ENCODE results near the gene SLC27A5. TPM values are rescaled to one million over a fixed set of nuclear protein-coding genes. Genes with fewer than 3 reads are reported as not detected.

SLC27A5 gene
- polyA plus RNA-seq, 2 of the 4 experiments (the other 2 are of a cell fraction) = 30.2 to 37.8 TPM

DNA sequence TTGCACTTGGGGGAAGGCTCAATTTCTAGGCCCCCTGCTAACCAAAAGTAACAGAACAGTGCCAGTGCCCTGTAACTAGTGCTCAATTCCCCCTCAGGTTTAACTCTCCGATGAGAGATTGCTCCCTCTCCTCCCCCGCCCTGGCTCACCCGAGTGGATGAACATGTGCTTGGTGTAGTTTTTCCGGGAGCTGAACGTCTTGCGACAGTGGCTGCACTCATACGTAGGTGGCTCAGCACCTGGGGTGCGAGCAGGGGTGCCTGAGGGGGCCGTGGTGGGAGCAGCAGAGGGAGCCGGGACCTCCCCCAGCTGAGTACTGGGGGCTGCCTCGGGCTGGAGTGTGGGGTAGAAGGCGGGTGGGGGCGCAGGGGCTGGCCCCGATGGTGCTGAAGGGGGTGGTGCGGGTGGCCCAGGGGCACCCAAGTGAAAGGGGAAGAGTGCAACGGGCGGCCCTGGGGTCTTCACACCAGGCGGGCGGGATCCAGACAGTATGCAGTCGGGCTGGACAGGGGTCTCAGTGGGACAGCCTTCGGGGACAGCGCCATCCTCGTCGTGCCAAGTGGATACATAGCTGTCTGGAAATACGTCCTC is 4.5 kb upstream of the SLC27A5 start:
- no peak for FAIRE-seq
- 92% methylated on average over 22 of the region's 25 CpGs for WGBS (ENCODE audit: missing lambda C conversion rate)
- CTCF ChIA-PET = interaction anchor here (0.8 to 8.6 kb wide), 7 partner anchors 8 to 65 kb away, joined by 3 to 222 read pairs (median 6); partner anchors contain the start of genes CHMP2A and TRIM28

DNA sequence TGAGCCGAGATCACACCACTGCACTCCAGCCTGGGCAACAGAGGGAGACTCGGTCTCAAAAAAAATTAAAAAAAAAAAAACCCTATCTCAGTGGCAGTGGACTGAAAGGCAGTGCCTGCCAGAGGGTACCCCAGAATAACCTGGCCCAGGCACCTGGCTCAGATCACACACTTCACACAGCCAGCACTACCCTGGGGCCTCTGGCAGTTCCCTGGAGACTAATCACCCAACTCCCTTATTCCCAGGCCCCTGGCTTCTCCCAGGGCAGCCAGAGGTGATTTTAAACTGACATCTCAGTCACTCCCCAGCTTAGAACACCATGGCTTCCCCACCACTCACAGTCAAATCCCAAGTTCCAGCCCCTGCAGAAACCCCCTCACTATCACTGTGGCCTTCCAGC is 3.5 kb upstream of the SLC27A5 start:
- ChIA-PET POLR2A (no interaction called here), CTCF (interaction anchor here (0.6 to 2.3 kb wide), 5 partner anchors 9 to 134 kb away, joined by 3 to 8 read pairs (median 3); no protein-coding TSS in a partner anchor)
- FAIRE-seq = no peak
- WGBS (ENCODE audit: missing lambda C conversion rate) = 95% methylated on average over 2 of the region's 2 CpGs
- peaks cover 15% of the 10 kb centered on the region for H3K4me1 ChIP-seq
- H3K4me3 ChIP-seq = no peak overlapping the region
- DNase-seq (ENCODE audit: low read depth in 1 of 2, low spot score in 1 of 2) = no peak
- H3K4me2 ChIP-seq = no peak overlapping the region
- TF ChIP-seq EHMT2 (IDR thresholded peaks at IDR 0.05; ENCODE audit: low read depth) (no peak), RFX5 (IDR thresholded peaks at IDR 0.05) (no peak), HOXA7 (CRISPR knock-in tag; IDR thresholded peaks at IDR 0.05) (no peak), JUNB (IDR thresholded peaks at IDR 0.05) (no peak), CBX8 (IDR thresholded peaks at IDR 0.05) (no peak), TP53 (CRISPR knock-in tag; IDR thresholded peaks at IDR 0.05) (no peak)
- TF ChIP-seq, protein P1, sequence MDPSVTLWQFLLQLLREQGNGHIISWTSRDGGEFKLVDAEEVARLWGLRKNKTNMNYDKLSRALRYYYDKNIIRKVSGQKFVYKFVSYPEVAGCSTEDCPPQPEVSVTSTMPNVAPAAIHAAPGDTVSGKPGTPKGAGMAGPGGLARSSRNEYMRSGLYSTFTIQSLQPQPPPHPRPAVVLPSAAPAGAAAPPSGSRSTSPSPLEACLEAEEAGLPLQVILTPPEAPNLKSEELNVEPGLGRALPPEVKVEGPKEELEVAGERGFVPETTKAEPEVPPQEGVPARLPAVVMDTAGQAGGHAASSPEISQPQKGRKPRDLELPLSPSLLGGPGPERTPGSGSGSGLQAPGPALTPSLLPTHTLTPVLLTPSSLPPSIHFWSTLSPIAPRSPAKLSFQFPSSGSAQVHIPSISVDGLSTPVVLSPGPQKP (IDR thresholded peaks at IDR 0.05; ENCODE audit: low read depth, low read length) = no peak
- no peak for ATAC-seq
- H3K9me3 ChIP-seq = no peaks in the 10 kb centered on the region
- no peak overlapping the region for H3K27ac ChIP-seq

More for the DNA sequence above, 4.5 kb upstream of the SLC27A5 start:
- ATAC-seq (no peak), DNase-seq (ENCODE audit: low read depth in 1 of 2, low spot score in 1 of 2) (no peak)
- H3K9me3 ChIP-seq = no peaks in the 10 kb centered on the region
- H3K4me3 ChIP-seq = no peak overlapping the region
- H3K4me2 ChIP-seq = no peak overlapping the region
- TF ChIP-seq NFE2L2 (conservative IDR thresholded peaks at IDR 0.05; ENCODE audit: low read length) (no peak), CBX8 (IDR thresholded peaks at IDR 0.05) (no peak), TFCP2L1 (CRISPR knock-in tag; IDR thresholded peaks at IDR 0.05) (no peak), HOXB5 (CRISPR knock-in tag; IDR thresholded peaks at IDR 0.05) (no peak), PHF8 (IDR thresholded peaks at IDR 0.05; ENCODE audit: borderline replicate concordance, low read depth) (no peak), KDM1A (IDR thresholded peaks at IDR 0.05; ENCODE audit: low read depth) (no peak), RFX5 (IDR thresholded peaks at IDR 0.05) (no peak), ZNF302 (CRISPR knock-in tag; IDR thresholded peaks at IDR 0.05) (no peak), KDM5A (IDR thresholded peaks at IDR 0.05) (no peak), POLR2A (IDR thresholded peaks at IDR 0.05; ENCODE audit: low read length) (no peak), RCOR1 (IDR thresholded peaks at IDR 0.05; ENCODE audit: low read depth, low read length) (no peak), CHD4 (IDR thresholded peaks at IDR 0.05; ENCODE audit: borderline replicate concordance) (no peak)
- TF ChIP-seq, protein P2, sequence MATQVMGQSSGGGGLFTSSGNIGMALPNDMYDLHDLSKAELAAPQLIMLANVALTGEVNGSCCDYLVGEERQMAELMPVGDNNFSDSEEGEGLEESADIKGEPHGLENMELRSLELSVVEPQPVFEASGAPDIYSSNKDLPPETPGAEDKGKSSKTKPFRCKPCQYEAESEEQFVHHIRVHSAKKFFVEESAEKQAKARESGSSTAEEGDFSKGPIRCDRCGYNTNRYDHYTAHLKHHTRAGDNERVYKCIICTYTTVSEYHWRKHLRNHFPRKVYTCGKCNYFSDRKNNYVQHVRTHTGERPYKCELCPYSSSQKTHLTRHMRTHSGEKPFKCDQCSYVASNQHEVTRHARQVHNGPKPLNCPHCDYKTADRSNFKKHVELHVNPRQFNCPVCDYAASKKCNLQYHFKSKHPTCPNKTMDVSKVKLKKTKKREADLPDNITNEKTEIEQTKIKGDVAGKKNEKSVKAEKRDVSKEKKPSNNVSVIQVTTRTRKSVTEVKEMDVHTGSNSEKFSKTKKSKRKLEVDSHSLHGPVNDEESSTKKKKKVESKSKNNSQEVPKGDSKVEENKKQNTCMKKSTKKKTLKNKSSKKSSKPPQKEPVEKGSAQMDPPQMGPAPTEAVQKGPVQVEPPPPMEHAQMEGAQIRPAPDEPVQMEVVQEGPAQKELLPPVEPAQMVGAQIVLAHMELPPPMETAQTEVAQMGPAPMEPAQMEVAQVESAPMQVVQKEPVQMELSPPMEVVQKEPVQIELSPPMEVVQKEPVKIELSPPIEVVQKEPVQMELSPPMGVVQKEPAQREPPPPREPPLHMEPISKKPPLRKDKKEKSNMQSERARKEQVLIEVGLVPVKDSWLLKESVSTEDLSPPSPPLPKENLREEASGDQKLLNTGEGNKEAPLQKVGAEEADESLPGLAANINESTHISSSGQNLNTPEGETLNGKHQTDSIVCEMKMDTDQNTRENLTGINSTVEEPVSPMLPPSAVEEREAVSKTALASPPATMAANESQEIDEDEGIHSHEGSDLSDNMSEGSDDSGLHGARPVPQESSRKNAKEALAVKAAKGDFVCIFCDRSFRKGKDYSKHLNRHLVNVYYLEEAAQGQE (IDR thresholded peaks at IDR 0.05) = no peak
- TF ChIP-seq, protein P3, sequence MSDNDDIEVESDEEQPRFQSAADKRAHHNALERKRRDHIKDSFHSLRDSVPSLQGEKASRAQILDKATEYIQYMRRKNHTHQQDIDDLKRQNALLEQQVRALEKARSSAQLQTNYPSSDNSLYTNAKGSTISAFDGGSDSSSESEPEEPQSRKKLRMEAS (IDR thresholded peaks at IDR 0.05) = no peak
- TF ChIP-seq, protein P4, sequence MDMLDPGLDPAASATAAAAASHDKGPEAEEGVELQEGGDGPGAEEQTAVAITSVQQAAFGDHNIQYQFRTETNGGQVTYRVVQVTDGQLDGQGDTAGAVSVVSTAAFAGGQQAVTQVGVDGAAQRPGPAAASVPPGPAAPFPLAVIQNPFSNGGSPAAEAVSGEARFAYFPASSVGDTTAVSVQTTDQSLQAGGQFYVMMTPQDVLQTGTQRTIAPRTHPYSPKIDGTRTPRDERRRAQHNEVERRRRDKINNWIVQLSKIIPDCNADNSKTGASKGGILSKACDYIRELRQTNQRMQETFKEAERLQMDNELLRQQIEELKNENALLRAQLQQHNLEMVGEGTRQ (IDR thresholded peaks at IDR 0.05) = no peak
- H3K4me1 ChIP-seq = peaks cover 20% of the 10 kb centered on the region
- POLR2A ChIA-PET = interaction anchor here (0.6 to 1.2 kb wide), 2 partner anchors 38 to 131 kb away, joined by 3 read pairs; partner anchors contain the start of gene CHMP2A
- H3K27ac ChIP-seq = no peak overlapping the region

Data from A549 (cell line).